HG02840 (cell line): ENCODE data around the gene ADCY3.

Experiments
- ATAC-seq: cut with Tn5 transposase; IDR thresholded peaks from one replicate; pipeline ENCODE4 v1.9.1; 2021; ENCODE audit warnings: mild to moderate bottlenecking, moderate library complexity, moderate number of reproducible peaks; ENCODE audit not compliant: unreplicated experiment, low FRiP score

Gene ADCY3

DNA sequence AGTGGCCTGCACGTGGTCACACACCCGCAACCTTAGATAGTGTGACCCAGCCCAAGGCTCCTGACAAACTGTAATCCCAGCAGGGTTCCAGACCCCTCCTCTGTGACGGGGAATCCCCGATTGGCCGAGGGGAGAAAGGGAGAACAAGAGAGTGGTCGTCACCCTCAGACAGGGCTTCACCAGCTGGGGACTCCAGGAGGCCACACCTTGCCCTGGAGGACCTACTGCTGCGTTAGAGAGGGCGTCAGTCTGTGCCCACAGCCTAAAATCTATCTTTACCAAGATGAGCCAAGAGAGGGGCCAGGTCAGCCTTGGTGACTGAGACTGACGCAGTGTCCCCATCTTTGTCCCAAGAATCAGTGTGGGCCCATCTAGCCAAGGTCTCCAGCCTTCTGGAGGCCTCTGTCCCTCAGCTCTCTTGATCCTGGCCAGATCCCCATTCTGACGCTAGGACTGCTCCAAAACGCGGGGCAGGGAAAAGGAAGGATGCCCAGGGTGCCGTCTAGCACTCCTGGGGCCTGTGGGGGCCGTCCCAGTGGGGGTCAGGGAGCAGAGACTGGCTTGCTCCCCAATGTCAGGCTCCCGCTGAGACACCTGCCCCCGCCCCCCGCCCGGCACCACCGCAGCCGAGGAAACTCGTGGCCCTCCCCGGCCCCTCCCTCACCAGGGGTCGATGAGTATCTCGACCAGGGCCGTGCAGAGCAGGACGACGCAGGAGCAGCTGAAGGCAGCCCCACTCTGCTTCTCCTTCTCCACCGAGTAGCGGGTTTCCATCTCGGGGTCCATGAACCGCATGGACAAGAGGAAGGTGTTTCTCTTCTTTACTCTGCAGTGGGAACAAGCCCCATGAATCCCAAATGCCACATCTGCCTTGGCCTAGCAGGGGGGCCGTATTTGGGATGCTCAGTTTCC, 86.0 kb downstream of the ADCY3 start:
- ATAC-seq: no peak

DNA sequence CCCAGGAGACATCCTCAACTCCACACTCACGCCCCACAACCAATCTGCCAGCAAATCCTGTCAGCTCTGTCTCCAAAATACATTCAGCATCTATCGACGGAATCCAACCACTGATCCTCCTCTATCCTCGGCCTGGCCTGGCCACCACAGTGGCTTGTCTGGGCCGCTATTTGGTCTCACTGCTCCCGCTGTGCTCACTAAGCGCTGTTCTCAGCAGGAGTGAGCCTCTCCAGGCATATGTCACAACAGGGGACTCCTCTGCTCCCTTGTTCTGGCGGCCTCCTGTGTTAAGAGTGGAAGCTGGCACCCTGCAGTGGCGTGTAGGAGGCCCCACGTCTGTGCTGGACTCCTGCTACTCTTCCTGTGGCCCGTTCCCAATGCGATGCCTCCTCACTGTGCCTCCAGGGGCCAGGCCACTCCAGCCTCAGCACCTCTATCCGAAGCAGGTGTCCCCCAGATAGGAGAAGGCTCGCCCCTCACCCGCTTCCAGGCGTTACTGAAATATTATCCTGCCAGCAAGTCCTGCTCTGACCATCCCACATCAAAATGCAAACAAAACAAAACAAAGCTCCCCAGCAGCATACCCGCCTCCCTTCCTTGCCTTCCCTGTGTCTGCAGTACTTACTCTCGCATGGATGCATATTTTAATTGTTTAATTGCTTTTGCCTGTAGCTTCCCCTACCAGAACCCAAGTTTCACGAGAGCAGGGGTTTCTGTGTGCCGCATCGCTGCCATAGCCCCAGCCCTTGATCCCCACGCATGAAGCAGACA, 86.9 kb downstream of the ADCY3 start:
- no peak for ATAC-seq

- no peak for ATAC-seq
These were observed 87.5 kb downstream of the ADCY3 start for GRCh38 chr2:24832521-24832920.

- ATAC-seq: no peak
These were observed 88.0 kb downstream of the ADCY3 start for GRCh38 chr2:24832073-24832461.

DNA sequence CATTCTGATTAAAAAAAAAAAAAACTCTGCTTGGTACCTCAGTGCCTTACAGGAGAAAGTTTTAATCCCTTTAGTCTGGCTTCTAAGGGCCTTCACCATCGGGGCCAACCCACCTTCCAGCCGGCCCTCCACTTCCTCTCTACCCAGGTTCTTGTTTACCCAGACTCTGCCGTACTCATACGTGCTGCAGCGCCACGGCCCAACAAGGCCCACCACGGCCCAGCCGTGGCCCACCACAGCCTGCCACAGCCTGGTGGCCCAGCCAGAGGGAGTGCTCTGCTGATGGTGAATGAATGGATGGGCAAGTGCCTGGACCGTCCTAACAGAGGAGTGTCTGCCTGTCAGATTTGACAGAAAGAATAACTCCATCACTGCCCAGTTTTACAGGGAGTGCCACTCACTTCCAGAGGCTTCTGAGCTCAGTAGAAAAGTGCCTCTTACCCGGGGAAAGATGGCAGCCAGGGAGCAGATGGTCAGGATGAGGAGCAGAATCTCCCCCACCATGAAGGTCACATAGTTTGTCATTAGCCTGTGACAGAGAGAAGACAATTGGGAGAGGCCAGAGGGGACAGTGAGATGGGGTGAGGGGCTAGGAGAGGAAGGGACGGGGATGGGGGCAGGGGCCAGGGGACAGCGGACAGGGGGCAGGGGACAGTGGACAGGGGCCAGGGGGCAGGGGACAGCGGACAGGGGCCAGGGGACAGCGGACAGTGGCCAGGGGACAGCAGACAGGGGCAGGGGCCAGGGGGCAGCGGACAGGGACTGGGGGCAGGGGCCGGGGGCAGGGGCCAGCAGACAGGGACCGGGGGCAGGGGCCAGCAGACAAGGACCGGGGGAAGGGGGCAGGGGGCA, 88.6 kb downstream of the ADCY3 start:
- no peak for ATAC-seq

GRCh38 chr2:24830786-24831185, 89.3 kb downstream of the ADCY3 start:
- no peak for ATAC-seq

DNA sequence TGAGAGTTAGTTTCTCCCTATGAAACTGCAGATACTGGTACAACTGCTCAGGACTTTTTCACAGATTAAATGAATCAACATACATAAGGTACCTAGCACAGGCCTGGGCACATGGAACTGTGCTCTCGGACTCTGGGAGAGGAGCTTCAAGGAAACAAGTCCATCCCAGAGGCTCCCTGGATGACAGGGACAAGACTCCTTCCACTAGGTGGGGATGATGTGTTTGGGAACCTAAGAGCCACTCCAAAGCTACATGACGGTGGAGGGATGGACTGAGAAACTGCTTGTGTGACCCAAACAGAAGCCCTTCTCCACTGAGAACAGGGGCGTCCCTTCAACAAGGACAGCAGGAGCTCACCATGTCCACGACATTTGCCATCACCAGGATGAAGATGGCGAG, 89.7 kb downstream of the ADCY3 start:
- ATAC-seq: no peak

GRCh38 chr2:24828238-24828996, 91.6 kb downstream of the ADCY3 start:
- ATAC-seq: no peak

DNA sequence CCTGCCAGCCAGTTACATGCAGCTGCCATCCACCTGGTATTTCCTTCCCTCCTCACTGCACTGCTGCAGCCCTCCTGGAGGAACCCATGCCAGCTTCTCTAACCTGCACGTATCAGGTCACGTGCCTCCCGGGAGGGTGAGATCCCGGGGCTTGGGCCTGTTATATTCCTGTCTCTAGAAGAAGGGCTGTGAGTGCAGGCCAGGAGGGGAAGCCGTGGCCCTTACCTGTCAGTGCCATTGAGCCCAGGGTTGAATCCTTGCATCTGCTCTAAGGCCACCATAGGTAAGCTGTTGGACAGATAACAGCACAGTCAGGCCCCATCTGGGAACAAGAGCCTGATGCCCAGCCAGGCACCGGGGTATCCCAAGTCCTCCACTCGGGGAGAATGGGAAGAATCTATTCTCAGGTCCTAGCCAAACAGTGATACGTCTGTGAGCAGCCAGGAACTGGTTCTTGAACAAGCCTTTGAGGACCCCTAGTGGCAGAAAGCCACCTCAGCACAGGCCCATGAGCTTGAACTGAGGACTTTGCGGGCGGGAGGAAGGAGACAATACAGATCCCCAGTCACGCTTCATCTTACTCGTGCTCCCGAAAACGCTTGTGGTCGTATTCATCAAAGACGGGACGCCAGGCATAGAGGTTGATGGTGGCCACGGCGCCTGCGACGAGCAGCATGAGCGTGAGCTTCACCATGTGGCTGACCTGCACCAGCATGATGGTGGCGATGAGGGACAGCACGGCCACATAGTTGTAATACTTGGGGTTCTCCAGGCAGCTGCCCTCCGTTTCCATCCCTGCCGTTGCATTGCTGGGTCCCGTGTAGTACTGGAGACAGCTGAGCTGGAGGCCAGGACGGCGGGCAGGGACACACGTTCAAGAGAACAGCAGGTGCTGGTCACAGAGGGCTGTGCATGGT, 92.5 kb downstream of the ADCY3 start:
- ATAC-seq: no peak

DNA sequence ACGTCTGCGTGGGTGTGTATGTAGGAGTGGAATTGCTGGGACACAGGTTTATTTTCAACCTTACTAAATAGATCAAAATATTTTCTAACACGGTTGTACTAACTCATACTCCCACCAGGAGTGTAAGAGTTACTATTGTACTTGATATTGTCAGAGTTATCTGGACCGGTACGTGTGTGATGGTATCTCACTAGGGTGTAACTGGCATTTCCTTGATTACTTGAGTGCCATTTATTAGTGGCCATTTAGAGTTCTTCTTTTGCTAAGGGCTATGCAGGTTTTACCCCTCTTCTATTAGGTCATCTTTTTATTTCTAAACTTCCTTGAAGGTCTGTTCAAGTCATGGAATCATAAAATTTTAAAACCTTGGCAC, 93.3 kb downstream of the ADCY3 start:
- ATAC-seq: no peak

- no peak for ATAC-seq
These were observed 93.9 kb downstream of the ADCY3 start for GRCh38 chr2:24825883-24826772.

- no peak for ATAC-seq
These were observed 94.8 kb downstream of the ADCY3 start for GRCh38 chr2:24824966-24825882.

GRCh38 chr2:24824071-24824588, 95.9 kb downstream of the ADCY3 start:
- no peak for ATAC-seq

GRCh38 chr2:24822049-24822706, 97.9 kb downstream of the ADCY3 start:
- no peak for ATAC-seq

DNA sequence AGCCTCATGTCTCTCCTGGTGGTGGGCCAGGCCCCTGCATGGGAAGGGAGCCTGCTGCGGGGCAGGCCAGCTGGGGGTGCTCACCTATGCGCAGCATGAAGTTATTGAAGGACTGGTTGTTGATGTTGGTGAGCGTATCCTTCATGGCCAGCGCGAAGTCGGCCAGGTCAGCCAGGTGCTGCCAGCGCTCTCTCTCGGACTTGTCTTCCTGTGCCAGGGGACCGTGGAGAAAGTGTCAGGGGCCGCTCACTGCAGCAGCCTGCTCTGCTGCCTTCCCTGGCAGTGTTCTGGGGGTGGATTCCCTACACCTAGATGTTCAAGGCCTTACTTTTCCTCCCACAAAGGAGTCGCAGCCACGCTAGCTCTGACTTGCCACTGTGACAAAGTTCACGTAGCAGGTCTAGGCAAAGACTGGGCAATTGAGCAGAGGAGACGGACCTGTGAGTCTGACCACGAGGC, 98.6 kb downstream of the ADCY3 start:
- no peak for ATAC-seq
